OCI-LY7 (cell line): ENCODE data around the gene SLC24A4. TPM values are rescaled to one million over a fixed set of nuclear protein-coding genes. Genes with fewer than 3 reads are reported as not detected.

Experiments
- BruUV-seq: library from RNA; stranded (reverse); fragments of 400-500 nt; replicated peaks from 2 replicates; lab custom pipeline; 2021; lab: Mats Ljungman, UMichigan
- CTCF ChIA-PET: fragments of 300-600 bp; sonication (Branson Sonifier 250); formaldehyde crosslinking; loops from one replicate; lab custom pipeline; 2022; ENCODE audit warnings: antibody characterized with exemption; ENCODE audit not compliant: unreplicated experiment; lab: Charles Lee
- POLR2A ChIA-PET: fragments of 300-600 bp; sonication (Branson Sonifier 250); formaldehyde crosslinking; loops from one replicate; lab custom pipeline; 2022; ENCODE audit warnings: antibody characterized with exemption; lab: Charles Lee
- DNase-seq: peaks from one replicate; pipeline ENCODE4 v3.0.0-alpha.2; 2015; ENCODE audit warnings: low spot score
- H2AFZ ChIP-seq: fragments of 200-600 bp; sonication (generic), shearing (Covaris generic); 2 replicates; pipeline ENCODE4 v1.6.1; 2014; ENCODE audit warnings: mild to moderate bottlenecking, antibody characterized with exemption, low read length, moderate library complexity
- H3K27ac ChIP-seq: fragments of 200-600 bp; sonication (generic); 2 replicates; pipeline ENCODE4 v1.5.1; 2014; ENCODE audit warnings: mixed run types, low read depth, mild to moderate bottlenecking, moderate library complexity, low read length, inconsistent platforms; ENCODE audit not compliant: poor library complexity, severe bottlenecking
- H3K36me3 ChIP-seq: fragments of 200-600 bp; sonication (generic); 2 replicates; pipeline ENCODE4 v1.6.1; 2014; ENCODE audit warnings: mild to moderate bottlenecking, antibody characterized with exemption, low read length, moderate library complexity, mixed read lengths; ENCODE audit not compliant: insufficient read depth
- H3K4me1 ChIP-seq: fragments of 200-600 bp; sonication (generic); 2 replicates; pipeline ENCODE4 v1.5.1; 2014; ENCODE audit warnings: mild to moderate bottlenecking, low read length; ENCODE audit not compliant: insufficient read depth, poor library complexity, severe bottlenecking
- H3K4me2 ChIP-seq: fragments of 200-600 bp; sonication (generic); 2 replicates; pipeline ENCODE4 v1.6.1; 2014; ENCODE audit warnings: mild to moderate bottlenecking, low read length
- H3K4me3 ChIP-seq: fragments of 200-600 bp; sonication (generic); 2 replicates; pipeline ENCODE4 v1.5.1; 2014; ENCODE audit warnings: mild to moderate bottlenecking, low read depth, low read length; ENCODE audit not compliant: poor library complexity, severe bottlenecking
- H3K79me2 ChIP-seq: fragments of 200-600 bp; sonication (generic); 2 replicates; pipeline ENCODE4 v1.6.1; 2016; ENCODE audit warnings: low read depth, mild to moderate bottlenecking, low read length, moderate library complexity, mixed read lengths; ENCODE audit not compliant: insufficient read depth
- H3K9me2 ChIP-seq: fragments of 200-600 bp; sonication (generic); 2 replicates; pipeline ENCODE4 v1.6.1; 2016; ENCODE audit warnings: mild to moderate bottlenecking, low read length, mixed read lengths; ENCODE audit not compliant: insufficient read depth
- H3K9me3 ChIP-seq: fragments of 200-600 bp; sonication (generic); 2 replicates; pipeline ENCODE4 v1.6.1; 2014; ENCODE audit warnings: mild to moderate bottlenecking, mixed run types, low read length, mixed read lengths
- H4K20me1 ChIP-seq: fragments of 200-600 bp; sonication (generic); 2 replicates; pipeline ENCODE4 v1.6.1; 2014; ENCODE audit warnings: mild to moderate bottlenecking, antibody characterized with exemption, low read length, moderate library complexity, mixed read lengths; ENCODE audit not compliant: insufficient read depth
- CTCF ChIP-seq: fragments of 200-600 bp; sonication (generic); conservative IDR thresholded peaks from 2 replicates; pipeline ENCODE4 v1.5.1; 2014; ENCODE audit warnings: mild to moderate bottlenecking, antibody characterized with exemption, low read length, moderate library complexity, mixed read lengths
- EZH2phosphoT487 ChIP-seq: fragments of 200-600 bp; sonication (generic); IDR thresholded peaks from 2 replicates; pipeline ENCODE4 v1.6.1; 2018; ENCODE audit warnings: low read depth, borderline replicate concordance, mild to moderate bottlenecking, mixed run types, antibody characterized with exemption, low read length, moderate library complexity, mixed read lengths
- intact Hi-C: fragments of 100-400 bp; cut with micrococcal nuclease; formaldehyde crosslinking; loops from one replicate; pipeline ENCODE4 v1.10.0; 2022; ENCODE audit not compliant: unreplicated experiment
- total RNA-seq, 2 experiments: library from RNA; depleted of rRNA in 1 of 2; stranded (reverse); fragments of >200 nt in 1 of 2; shearing (Covaris generic) in 1 of 2; gene quantifications; 2 replicates each; pipeline ENCODE4 v1.2.3, GENCODE V29; 2014 to 2022

SLC24A4 gene
- total RNA-seq, 2 experiments from 2014 or later = not detected

GRCh38 chr14:92362781-92363235, 39.8 kb downstream of the SLC24A4 start:
- POLR2A ChIA-PET = no interaction called here
- Histone ChIP-seq H2AFZ (no peak overlapping the region), H4K20me1 (no peaks in the 10 kb centered on the region), H3K9me2 (no peaks in the 10 kb centered on the region), H3K4me3 (no peak overlapping the region), H3K36me3 (no peaks in the 10 kb centered on the region), H3K27ac (no peak overlapping the region), H3K9me3 (no peaks in the 10 kb centered on the region), H3K79me2 (no peaks in the 10 kb centered on the region), H3K4me2 (no peak overlapping the region), H3K4me1 (no peaks in the 10 kb centered on the region)
- CTCF ChIA-PET = no interaction called here
- no peak for DNase-seq
- intact Hi-C loops = no loop called here
- TF ChIP-seq EZH2phosphoT487 = no peak
- TF ChIP-seq CTCF = no peak
- BruUV-seq = no TSS peak

DNA sequence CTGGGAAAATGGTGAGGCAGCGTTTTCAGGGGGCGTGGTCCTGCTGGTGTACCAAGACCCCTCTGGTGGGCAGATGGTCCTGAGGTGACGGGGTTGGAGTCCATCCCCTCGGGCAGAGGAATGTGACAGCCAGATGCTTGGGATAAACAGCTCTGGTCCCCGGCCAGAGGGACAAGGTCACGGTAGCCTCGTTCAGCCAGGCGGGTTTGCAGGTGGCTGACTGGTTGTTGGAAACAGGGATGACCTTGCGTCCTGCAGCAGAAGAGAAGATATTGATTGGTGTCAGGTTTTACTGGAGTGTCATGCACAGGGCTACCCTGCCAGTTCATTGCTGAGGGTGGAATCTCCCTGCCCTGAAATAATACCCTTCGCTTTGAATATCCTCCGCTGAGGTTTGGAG, 43.3 kb downstream of the SLC24A4 start:
- TF ChIP-seq CTCF (no peak), EZH2phosphoT487 (no peak)
- CTCF ChIA-PET = no interaction called here

GRCh38 chr14:92368001-92368400, 45.0 kb downstream of the SLC24A4 start:
- Histone ChIP-seq H2AFZ (no peak overlapping the region), H3K9me2 (no peaks in the 10 kb centered on the region), H3K4me1 (no peaks in the 10 kb centered on the region), H3K79me2 (no peaks in the 10 kb centered on the region), H3K4me3 (no peak overlapping the region), H3K4me2 (no peak overlapping the region), H4K20me1 (no peaks in the 10 kb centered on the region), H3K9me3 (no peaks in the 10 kb centered on the region), H3K27ac (no peak overlapping the region), H3K36me3 (no peaks in the 10 kb centered on the region)
- DNase-seq = no peak
- TF ChIP-seq CTCF (no peak), EZH2phosphoT487 (no peak)
- CTCF ChIA-PET = no interaction called here
- POLR2A ChIA-PET = interaction anchor here (0.6 kb wide), 1 partner anchor 899 kb away, joined by 3 read pairs; no protein-coding TSS in a partner anchor
- BruUV-seq = no TSS peak
- intact Hi-C loops = no loop called here

More for the DNA sequence above, 43.3 kb downstream of the SLC24A4 start:
- Histone ChIP-seq H3K27ac (no peak overlapping the region), H3K79me2 (no peaks in the 10 kb centered on the region), H3K4me3 (no peak overlapping the region), H3K9me2 (no peaks in the 10 kb centered on the region), H3K36me3 (no peaks in the 10 kb centered on the region), H2AFZ (no peak overlapping the region), H4K20me1 (no peaks in the 10 kb centered on the region), H3K4me2 (no peak overlapping the region), H3K4me1 (no peaks in the 10 kb centered on the region), H3K9me3 (no peaks in the 10 kb centered on the region)
- DNase-seq = no peak
- BruUV-seq = no TSS peak
- intact Hi-C loops = no loop called here
- POLR2A ChIA-PET = no interaction called here
